Neural crest cell (in vitro differentiated cells): ENCODE measurements around the gene VIPR1. TPM values are rescaled to one million over a fixed set of nuclear protein-coding genes. Genes with fewer than 3 reads are reported as not detected.

Experiments
- DNase-seq: peaks from one replicate; pipeline ENCODE4 v3.0.0; 2021; ENCODE audit warnings: low read depth, mixed read lengths, low spot score
- H3K27ac Mint-ChIP-seq: one replicate; pipeline ENCODE4 v1.8.0; 2021; ENCODE audit warnings: mild to moderate bottlenecking, mixed read lengths; ENCODE audit not compliant: unreplicated experiment
- H3K27me3 Mint-ChIP-seq: 2 replicates; pipeline ENCODE4 v1.8.0; 2021; ENCODE audit warnings: low read depth, mild to moderate bottlenecking, mixed read lengths
- H3K36me3 Mint-ChIP-seq: 2 replicates; pipeline ENCODE4 v1.8.0; 2021; ENCODE audit warnings: low read depth, mild to moderate bottlenecking, mixed read lengths
- H3K4me1 Mint-ChIP-seq: 2 replicates; pipeline ENCODE4 v1.8.0; 2021; ENCODE audit warnings: mixed read lengths
- H3K4me3 Mint-ChIP-seq: one replicate; pipeline ENCODE4 v1.8.0; 2021; ENCODE audit warnings: mild to moderate bottlenecking, mixed read lengths
- H3K9me3 Mint-ChIP-seq: 2 replicates; pipeline ENCODE4 v1.8.0; 2021; ENCODE audit warnings: mixed read lengths
- total RNA-seq: library from RNA; stranded (reverse); gene quantifications from 2 replicates; pipeline ENCODE4 v1.2.1, GENCODE V29; 2021
- TF ChIP-seq, protein P1 (sequence below): fragments of 200-600 bp; sonication (generic); conservative IDR thresholded peaks from 2 replicates; pipeline ENCODE4 v1.5.0; 2021; ENCODE audit warnings: antibody characterized with exemption, mild to moderate bottlenecking

VIPR1 gene
- total RNA-seq, 1 donor from 2014 or later = 0.63 TPM

DNA sequence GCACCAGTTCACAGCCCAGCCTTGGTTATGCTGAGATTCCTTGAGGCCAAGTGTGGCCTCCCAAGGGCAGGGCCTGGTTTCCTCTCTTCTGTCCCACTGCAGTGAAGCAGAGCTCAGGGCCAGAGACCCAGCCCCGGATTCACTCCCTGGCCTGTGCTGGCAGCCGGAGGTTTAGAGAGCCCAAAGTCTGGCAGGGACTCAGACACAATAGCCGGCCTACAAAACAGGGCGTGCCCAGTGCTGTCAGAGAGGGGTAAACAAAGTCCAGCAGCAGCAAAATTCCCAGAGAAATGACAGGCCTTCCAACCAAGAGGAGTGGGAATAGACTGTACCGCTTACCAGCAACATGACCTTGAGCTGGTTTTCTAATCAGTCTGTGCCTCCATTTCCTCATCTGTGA, 14.0 kb downstream of the VIPR1 start:
- Mint-ChIP-seq H3K27ac (no peak overlapping the region), H3K4me1 (no peaks in the 10 kb centered on the region), H3K4me3 (no peak overlapping the region), H3K36me3 (no peaks in the 10 kb centered on the region), H3K9me3 (no peaks in the 10 kb centered on the region), H3K27me3 (peaks cover under 1% of the 10 kb centered on the region)
- TF ChIP-seq, protein P1, sequence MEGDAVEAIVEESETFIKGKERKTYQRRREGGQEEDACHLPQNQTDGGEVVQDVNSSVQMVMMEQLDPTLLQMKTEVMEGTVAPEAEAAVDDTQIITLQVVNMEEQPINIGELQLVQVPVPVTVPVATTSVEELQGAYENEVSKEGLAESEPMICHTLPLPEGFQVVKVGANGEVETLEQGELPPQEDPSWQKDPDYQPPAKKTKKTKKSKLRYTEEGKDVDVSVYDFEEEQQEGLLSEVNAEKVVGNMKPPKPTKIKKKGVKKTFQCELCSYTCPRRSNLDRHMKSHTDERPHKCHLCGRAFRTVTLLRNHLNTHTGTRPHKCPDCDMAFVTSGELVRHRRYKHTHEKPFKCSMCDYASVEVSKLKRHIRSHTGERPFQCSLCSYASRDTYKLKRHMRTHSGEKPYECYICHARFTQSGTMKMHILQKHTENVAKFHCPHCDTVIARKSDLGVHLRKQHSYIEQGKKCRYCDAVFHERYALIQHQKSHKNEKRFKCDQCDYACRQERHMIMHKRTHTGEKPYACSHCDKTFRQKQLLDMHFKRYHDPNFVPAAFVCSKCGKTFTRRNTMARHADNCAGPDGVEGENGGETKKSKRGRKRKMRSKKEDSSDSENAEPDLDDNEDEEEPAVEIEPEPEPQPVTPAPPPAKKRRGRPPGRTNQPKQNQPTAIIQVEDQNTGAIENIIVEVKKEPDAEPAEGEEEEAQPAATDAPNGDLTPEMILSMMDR = no peak
- no peak for DNase-seq

- Mint-ChIP-seq H3K4me3 (no peak overlapping the region), H3K27ac (no peak overlapping the region), H3K4me1 (no peaks in the 10 kb centered on the region), H3K9me3 (no peaks in the 10 kb centered on the region), H3K27me3 (no peaks in the 10 kb centered on the region), H3K36me3 (no peaks in the 10 kb centered on the region)
- TF ChIP-seq, protein P1 = no peak
- DNase-seq = no peak
These were observed 14.7 kb downstream of the VIPR1 start for GRCh38 chr3:42517117-42517516.

- TF ChIP-seq, protein P1 = no peak
- H3K36me3 Mint-ChIP-seq = no peaks in the 10 kb centered on the region
- no peak overlapping the region for H3K27ac Mint-ChIP-seq
- H3K4me3 Mint-ChIP-seq = no peak overlapping the region
- H3K9me3 Mint-ChIP-seq = no peaks in the 10 kb centered on the region
- H3K27me3 Mint-ChIP-seq = no peaks in the 10 kb centered on the region
- no peak for DNase-seq
- no peaks in the 10 kb centered on the region for H3K4me1 Mint-ChIP-seq
These were observed 16.5 kb downstream of the VIPR1 start for GRCh38 chr3:42518800-42519567.

GRCh38 chr3:42519568-42519962, 17.1 kb downstream of the VIPR1 start:
- Mint-ChIP-seq H3K27me3 (no peaks in the 10 kb centered on the region), H3K4me1 (no peaks in the 10 kb centered on the region), H3K27ac (no peak overlapping the region), H3K36me3 (no peaks in the 10 kb centered on the region), H3K9me3 (no peaks in the 10 kb centered on the region), H3K4me3 (no peak overlapping the region)
- no peak for DNase-seq
- TF ChIP-seq, protein P1 = no peak

GRCh38 chr3:42520336-42520735, 17.9 kb downstream of the VIPR1 start:
- H3K9me3 Mint-ChIP-seq = no peaks in the 10 kb centered on the region

More at GRCh38 chr3:42520336-42520735, 17.9 kb downstream of the VIPR1 start:
- TF ChIP-seq, protein P1 = no peak
- no peak for DNase-seq
- no peak overlapping the region for H3K27ac Mint-ChIP-seq
- H3K27me3 Mint-ChIP-seq = no peaks in the 10 kb centered on the region
- no peaks in the 10 kb centered on the region for H3K36me3 Mint-ChIP-seq
- no peak overlapping the region for H3K4me3 Mint-ChIP-seq
- no peaks in the 10 kb centered on the region for H3K4me1 Mint-ChIP-seq
